Globus pallidus (tissue), 1 donor: ENCODE results near the gene MSI1.
"Not testable (repeated sequence)": the region's sequence is repeated elsewhere in the genome, so short reads cannot be mapped to it uniquely, and the experiment has no call there.

Source experiments
- DNase-seq: peaks from one replicate; pipeline ENCODE4 v3.0.0-alpha.2; 2015; ENCODE audit warnings: low spot score

MSI1 gene

DNA sequence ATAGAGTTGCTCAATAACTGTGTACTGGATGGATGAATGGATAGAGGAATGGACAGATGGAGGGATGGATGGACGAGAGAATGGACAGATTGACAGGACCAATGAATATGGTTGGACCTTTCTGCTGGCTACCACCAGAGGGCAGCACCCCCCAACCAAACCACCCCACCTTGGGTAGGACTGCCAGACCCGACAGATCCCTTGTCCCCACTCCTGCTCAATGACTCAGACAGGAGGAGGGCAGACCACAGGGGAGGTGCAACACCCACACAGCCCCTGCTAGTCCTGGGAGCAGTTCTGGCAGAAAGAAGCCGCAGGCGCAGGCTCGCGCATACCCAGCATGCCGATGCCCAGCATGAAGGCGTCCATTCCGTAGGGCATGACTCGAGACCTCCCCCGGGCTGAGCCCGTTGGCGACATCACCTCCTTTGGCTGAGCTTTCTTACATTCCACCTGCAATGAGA is 12.4 kb downstream of the MSI1 start:
- DNase-seq = peak; percentile 71

DNA sequence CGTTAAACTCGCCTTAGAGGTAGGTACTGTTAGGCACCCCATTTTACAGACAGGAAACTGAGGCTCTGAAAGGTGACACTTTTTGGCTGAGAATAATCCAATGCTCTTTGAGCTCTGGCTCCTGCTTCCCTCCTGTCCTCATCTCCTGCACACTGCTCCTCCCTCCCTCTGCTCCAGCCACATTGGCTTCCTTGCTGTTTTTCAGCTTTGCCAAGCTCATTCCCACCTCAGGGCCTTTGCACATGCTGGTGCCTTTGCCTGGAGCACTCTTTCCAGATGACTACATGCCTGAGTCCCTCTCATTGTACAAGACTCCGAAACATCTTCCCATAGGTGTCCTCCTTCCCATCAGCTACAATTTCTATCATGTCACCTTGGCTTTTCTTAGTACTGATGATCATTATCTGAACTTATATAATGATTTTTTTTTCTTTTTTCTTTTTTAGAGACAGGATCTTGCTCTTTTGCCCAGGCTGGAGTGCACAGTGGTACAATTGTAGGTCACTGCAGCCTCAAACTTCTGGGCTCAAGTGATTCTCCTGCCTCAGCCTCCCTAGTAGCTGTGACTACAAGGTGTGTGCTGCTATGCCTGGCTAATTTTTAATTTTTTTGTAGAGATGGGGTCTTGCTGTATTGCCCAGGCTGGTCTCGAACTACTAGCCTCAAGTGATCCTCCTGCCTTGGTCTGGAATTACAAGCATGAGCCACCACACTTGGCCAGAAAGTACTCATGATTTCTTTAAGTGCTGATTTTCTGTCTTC is 15.2 kb downstream of the MSI1 start:
- no peak for DNase-seq

DNA sequence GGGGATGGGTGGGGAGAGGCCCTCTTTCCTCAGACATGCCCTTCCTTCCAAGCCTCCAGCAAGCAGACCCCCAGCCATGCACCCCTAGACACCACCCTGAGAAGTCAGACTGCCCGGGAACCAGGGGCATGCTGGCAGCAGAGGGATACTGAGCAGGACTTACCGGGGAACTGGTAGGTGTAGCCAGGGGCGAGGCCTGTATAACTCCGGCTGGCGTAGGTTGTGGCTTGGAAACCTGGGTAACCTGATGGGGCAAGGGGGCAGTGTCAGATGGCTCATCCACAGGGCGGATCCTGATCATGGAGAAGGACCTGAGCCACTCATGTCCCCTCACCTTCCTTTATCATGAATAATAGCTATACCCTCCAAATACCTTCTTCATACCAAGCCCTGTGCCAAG is 15.8 kb downstream of the MSI1 start:
- no peak for DNase-seq

DNA sequence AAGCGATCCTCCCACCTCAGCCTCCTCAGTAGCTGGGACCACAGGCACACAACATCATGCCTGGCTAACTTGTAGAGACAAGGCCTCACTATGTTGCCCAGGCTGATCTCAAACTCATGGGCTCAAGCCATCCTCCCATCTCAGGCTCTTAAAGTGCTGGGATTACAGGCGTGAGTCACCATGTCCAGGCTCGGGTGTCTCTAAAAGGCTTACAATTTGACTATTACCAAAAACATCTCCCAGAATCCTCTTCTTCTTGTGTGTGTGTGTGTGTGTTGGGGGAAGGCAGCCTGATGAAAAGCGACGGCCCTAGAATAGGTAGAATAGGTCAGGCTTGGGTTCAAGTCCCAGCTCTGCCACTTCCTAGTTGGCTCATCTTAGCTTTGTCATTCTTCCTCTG is 16.8 kb downstream of the MSI1 start:
- no peak for DNase-seq

DNA sequence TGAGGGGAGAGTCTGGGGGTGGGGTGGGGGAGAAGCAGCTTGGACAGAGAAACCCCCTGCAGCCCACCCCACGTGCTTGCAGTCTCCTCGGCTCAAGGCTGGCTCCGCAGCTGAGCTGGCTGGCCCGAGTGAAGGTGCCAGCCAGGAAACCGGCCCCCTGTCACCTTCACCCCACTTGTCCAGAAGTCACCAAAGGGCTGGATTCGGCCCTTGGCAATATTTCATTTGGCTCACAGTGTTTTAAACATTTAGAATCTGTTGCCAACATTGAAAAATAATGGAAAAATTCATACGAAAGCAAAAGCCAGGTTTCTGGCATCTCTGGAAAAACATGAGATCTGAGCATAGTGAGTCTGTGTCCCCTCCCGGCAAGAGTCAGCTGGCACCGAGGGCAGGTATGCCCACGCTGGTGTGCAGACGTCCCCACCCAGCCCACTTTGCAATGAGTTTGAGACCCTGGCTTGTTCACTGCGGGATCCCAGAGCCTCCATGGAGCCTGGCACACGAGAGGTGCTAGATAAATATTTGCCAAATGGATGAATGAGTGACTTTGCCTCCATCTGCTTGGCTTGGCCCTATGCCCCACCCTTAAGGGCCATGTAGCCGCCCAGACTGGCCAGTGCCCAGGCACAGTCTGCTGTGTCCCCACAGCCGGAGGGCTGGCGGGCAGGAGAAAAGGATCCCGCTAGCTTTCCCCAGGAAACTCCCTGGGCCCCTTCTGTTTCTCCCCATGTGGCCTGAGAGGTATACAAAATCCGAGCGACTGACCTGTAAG is 18.2 kb downstream of the MSI1 start:
- DNase-seq = no peak

DNA sequence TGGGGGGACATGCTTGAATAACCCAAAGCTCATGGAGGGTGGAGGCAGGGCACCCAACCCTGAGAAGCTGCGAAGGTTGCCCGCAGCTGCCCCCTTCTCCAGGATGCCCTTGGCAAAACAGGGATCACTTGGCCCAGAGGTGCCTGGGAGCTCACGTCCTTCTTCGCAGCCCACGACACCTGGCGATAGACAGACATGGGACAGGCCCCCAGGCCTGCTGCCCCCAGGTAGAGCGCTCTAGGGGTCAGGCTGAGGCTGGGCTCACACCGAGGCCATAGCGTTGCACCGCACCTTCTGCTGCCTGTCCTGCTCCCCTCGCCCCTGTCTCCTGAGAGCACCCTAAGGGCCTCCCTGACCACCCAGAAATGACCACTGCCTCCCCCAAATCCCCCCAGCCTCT is 21.2 kb downstream of the MSI1 start:
- DNase-seq = no peak

DNA sequence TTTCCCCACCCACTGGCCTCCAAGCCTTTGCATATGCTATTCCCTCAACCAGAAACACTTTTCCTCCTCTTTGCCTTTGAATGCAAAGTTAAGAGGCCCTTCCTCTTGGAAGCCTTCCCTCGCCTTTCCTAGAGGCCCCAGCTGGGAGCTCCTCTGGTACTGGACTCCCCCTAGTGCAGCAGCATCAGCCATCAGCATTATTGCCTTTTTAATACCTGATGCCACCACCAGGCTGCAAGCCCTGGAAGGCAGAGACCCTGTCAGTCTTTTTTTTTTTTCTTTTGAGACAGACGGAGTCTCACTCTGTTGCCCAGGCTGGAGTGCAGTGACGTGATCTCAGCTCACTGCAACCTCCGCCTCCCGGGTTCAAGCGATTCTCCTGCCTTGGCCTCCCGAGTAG is 22.3 kb downstream of the MSI1 start:
- DNase-seq = no peak

DNA sequence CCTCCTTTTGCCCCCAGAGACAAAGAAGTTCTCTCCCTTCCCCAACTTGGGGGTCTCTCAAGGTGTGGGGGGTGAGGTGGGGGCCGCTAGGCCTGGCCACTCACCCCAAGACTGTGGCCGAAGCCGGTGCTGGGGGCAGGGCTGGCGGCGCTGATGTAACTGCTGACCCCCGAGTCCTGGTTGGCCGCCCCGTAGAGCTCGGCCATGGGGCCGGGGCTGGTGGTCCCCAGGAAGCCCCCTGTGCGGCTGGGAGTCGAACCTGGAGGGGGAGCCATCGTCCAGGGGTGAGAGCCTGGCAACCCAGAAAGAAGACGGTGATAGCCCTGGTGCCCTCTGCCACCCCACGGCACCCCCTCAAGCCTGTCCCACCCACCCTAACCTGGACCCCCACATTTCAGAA is 22.9 kb downstream of the MSI1 start:
- no peak for DNase-seq

DNA sequence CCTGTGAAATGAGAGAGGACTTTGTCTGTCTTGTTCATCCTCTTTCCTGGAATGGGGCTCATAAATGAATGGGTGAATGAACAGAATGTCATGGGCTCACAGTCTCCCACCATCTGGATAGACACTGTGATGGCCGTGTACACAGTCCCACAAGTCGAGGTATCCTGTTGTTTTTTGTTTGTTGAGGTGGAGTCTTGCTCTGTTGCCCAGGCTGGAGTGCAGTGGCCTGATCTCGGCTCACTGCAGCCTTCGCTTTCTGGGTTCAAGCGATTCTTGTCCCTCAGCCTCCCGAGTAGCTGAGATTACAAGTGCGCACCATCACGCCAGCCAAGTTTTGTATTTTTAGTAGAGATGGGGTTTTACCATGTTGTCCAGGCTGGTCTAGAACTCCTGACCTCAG is 25.3 kb downstream of the MSI1 start:
- DNase-seq = no peak

DNA sequence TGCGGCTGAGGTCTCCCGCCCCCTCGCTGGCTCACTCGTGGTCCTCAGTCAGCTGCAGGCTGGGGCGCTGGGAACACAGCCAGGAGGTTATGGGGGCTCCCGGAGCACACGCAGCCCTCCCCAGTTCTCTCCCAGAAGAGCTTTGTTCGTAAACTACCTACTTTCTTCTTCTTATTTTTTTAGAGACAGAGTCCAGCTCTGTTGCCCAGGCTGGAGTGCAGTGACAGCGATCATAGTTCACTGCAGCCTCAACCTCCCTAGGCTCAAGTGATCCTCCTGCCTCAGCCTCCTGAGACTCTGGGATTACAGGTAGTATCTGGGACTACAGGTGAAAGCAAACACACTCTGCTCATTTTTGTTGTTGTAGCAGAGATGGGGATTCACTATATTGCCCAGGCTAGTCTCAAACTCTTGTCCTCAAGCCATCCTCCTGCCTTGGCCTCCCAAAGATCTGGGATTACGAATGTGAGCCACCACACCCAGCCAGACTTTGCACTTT is 25.9 kb downstream of the MSI1 start:
- DNase-seq = no peak

DNA sequence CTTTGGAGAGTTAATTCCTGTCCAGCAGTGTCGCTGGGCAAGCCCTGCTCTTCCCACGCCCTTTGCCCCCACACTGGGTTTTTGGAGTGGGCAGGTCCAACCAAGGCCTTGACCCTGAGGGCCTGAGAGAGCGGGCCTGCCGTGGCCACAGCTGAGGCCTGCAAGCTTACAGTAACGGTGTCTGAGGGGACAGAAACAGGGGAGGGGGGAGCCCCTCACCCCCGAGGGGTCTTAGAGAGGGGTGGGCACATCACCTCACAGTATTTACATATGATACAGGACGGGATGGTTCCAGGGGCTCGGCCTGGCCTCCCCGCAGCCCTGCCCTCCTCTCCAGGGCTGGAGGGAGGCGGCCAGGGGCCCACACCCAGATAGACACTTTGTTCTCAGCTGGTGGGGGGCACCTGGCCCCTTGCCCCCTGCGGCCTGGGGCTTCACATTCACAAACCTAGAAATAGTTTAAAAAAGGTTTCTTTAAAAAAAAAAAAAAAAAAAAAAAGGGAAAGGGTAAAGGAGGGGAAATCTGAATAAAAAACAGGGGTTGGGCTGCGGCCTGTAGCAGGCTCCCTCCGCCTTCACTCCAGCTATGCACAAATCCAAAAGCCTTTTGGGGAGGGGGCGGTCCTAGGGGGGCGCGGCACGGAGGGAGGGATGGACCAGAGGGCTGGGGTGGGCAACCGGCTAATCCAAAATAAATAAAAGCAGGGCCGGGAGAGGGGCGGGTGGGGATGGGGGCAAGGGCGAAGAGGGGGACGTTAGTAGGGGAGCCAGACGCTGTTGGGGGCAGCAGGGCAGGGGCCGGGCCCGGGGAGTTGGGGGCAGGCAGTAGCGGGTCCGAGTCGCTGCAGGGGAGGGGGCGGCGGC is 26.6 kb downstream of the MSI1 start:
- DNase-seq = no peak

DNA sequence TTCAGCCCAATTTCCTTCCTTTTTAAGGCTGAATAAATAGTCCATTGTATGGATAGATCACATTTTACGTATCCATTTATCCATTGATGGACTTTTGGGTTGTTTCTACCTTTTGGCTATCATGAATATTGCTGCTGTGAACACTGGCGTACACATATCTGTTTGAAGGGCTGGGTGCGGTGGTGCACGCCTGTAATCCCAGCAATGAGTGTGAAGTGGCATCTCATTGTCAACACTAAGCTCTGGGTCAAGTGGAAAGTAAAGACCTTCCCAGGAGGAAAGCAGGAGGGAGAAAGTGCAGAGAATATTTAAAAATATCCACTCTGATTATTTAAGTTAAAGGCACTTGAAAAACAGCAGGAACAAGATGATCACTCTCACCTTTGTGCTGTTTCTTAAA is 29.7 kb downstream of the MSI1 start:
- DNase-seq = no peak

DNA sequence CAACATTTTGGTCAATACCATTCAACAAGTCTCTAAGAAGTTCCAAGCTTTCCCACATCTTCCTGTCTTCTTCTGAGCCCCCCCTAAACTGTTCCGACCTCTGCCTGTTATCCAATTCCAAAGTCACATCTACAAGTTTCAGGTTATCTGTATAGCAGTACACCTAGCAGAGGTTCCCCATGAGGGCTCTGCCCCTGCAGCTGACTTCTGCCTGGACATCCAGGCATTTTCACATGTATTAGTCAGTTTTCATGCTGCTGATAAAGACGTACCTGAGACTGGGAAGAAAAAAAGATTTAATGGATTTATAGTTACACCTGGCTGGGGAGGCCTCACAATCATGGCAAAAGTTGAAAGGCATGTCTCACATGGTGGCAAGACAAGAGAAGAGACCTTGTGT is 31.2 kb downstream of the MSI1 start:
- no peak for DNase-seq

DNA sequence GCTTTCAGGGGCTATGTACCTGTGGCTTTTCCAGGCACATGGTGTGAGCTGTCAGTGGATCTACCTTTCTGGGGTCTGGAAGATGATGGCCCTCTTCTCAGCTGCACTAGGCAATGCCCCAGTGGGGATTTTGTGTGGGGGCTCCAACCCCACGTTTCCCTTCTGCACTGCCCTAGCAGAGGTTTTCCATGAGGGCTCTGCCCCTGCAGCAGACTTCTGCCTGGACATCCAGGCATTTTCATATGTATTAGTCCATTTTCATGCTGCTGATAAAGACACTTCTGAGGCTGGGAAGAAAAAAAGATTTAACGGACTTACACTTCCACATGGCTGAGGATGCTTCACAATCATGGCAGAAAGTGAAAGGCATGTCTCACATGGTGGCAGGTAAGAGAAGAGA is 32.6 kb downstream of the MSI1 start:
- not testable (repeated sequence) for DNase-seq

DNA sequence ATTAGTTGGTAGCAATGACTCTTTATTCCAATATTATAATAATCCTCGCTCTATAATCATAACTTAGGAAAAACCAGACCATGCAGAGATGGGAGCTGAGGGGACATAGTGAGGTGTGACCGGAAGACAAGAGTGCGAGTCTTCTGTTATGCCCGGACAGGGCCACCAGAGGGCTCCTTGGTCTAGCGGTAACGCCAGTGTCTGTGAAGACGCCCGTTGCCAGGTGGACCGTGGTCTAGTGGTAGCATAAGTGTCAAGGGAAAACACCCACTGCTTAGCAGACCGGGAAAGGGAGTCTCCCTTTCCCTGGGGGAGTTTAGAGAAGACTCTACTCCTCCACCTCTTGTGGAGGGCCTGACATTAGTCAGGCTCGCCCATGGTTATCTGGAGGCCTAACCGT is 33.5 kb downstream of the MSI1 start:
- DNase-seq = not testable (repeated sequence)

DNA sequence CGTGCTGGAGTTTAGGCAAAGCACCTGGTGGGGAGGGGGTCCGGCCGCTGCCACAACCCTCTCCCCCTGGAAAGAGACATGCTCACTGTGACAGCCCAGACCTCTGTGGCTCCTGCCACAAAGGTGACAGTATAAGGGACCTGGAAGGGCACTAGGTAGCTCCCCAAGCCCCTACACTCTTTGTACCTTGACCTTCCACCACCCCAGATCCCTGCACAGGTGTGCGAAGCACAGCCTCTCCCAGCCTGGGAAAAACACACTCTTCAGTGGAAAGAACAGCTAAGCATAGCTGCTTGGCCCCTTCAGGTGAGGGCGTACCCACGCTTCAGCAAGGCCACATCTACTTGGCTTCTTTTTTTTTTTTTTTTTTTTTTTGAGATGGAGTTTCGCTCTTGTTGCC is 36.4 kb downstream of the MSI1 start:
- DNase-seq = no peak

DNA sequence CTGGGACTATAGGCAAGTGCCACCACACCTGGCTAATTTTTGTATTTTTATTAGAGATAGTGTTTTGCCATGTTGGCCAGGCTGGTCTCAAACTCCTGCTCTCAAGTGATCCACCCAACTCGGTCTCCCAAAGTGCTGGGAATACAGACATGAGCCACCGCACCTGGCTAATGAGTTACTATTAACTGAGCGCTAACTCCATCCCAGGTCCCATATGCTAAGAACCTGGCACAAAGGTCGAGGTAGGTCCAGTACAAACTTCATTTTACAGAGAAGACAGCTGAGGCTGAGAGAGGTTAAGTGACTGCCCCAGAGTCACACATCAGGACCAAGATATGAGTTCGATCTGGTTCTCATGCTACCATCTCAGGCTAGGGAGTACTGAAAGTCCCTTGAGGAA is 36.9 kb downstream of the MSI1 start:
- DNase-seq = no peak

DNA sequence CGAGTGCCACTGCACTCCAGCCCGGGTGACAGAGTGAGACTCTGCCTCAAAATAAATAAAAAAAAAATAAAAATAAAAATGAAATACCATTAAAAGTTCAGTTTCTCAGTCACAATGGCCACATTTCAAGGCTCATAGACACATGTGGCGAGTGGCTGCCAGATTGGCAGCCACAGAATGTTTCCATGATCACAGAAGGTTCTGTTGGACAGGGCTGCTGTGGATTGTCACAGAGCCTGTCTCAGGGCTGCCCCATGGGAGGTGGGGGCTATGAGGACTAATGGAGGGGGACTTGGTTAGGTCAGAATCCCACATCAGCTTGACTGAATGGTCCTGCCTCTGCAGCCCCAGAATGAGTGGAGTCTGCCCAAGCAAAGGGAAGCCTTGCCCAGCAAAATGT is 37.6 kb downstream of the MSI1 start:
- DNase-seq = no peak

DNA sequence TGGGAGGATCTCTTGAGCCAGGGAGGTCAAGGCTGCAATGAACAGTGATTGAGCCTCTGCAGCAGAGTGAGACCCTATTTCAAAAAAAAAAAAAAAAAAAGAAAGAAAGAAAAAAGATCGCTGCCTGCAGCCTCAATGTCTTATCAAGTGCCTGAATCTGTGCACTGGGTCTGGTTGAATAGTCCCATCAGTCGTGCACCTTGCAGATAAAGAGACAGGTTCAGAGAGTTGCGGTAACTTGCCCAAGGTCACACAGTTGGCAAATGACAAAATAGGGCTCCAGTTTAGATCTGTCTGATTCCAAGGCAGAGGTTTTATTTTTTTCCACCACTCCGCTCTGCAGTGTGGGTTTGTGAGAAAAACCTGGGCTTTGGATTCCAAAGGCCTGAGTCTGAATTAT is 40.7 kb downstream of the MSI1 start:
- DNase-seq = no peak

DNA sequence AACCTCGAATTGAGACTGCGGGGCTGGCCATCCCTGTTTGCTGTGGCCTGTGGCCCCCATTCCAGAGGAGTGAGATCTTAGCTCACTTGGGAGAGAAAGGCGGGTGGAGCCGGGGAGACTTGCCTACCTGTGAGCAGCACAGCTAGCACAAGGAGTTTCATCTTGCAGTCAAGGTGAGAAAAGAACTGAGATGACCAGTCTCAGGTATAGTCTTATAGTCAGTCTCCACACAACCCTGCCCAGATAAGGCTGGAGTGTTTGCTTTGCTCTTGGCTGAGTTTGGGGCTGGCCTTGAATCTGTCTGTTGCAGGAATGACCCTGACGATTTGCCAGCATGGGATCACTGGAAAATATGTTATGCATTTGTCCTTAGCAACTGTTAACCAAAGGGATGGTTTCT is 41.4 kb downstream of the MSI1 start, which contains the start of gene PLA2G1B:
Gene PLA2G1B, minus strand, starts transcription at position 187 of the 400 bp plus-strand sequence. Its CDS starts 26 bp downstream, at position 161.
- no peak for DNase-seq

DNA sequence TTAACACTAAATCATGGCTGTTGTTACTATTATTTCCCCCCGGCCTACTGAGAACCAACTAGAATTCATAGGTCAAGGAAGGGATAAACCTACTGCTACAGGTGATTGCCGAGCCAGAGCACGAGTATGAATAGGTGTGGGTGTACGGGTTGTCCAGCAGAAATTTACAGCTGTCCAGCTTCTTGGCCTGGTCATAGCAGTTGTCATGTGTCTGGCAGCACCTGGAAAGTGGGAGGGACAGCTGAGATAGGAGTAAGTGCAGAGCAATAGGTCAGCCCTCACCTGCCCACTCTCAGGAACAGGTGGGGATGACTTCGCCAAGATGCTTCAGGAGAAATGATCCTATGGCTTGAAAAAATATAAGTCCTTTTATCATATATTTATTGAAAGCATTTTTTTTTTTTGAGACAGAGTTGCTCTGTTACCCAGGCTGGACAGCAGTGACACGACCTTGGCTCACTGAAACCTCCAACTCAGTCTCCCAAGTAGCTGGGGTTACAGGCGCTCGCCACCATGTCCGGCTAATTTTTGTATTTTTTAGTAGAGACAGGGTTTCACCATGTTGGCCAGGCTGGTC is 44.0 kb downstream of the MSI1 start:
- no peak for DNase-seq

DNA sequence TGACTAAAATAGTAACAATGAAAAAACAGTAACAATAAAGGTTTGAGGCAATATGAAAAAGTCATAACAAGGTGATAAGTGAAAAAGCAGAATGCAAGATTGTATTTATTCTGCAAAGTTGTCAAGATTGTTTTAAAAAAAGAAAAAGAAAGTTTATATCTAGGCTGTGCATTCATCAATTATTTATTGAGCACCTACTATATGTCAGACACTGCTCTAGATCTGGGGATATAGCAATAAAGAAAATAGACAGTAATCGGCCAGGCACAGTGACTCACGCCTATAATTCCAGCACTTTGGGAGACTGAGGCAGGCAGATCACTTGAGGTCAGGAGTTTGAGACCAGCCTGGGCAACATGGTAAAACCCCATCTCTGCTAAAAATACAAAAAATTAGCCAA is 45.2 kb downstream of the MSI1 start:
- DNase-seq = no peak
